ENCODE data around the gene OR2F2.

OR2F2 gene

GRCh38 chr7:143954135-143954534 is 19.1 kb downstream of the OR2F2 start:
- DNase-seq (ENCODE audit: extremely low spot score) = no peak
- TF ChIP-seq CTCF (IDR thresholded peaks at IDR 0.05; ENCODE audit: control extremely low read depth, extremely low read depth, low read depth, missing control alignments) = no peak
- CTCF ChIA-PET = no interaction called here
- POLR2A ChIA-PET = no interaction called here

- POLR2A ChIA-PET = no interaction called here
- CTCF ChIA-PET = interaction anchor here (1.4 kb wide), 1 partner anchor 174 kb away, joined by 3 read pairs; no protein-coding TSS in a partner anchor
- TF ChIP-seq CTCF (IDR thresholded peaks at IDR 0.05; ENCODE audit: control extremely low read depth, extremely low read depth, low read depth, missing control alignments) = no peak
- no peak for DNase-seq (ENCODE audit: extremely low spot score)
These were observed 19.5 kb downstream of the OR2F2 start, which contains the start of gene OR2F1 for GRCh38 chr7:143954544-143954943. Gene OR2F1, plus strand, starts transcription at chr7:143954844. Its CDS starts 5,127 bp downstream, at chr7:143959971.

- ChIA-PET POLR2A (no interaction called here), CTCF (no interaction called here)
- DNase-seq (ENCODE audit: extremely low spot score) = no peak
- TF ChIP-seq CTCF (IDR thresholded peaks at IDR 0.05; ENCODE audit: control extremely low read depth, extremely low read depth, low read depth, missing control alignments) = no peak
These were observed 23.7 kb downstream of the OR2F2 start for GRCh38 chr7:143958781-143959180.

DNA sequence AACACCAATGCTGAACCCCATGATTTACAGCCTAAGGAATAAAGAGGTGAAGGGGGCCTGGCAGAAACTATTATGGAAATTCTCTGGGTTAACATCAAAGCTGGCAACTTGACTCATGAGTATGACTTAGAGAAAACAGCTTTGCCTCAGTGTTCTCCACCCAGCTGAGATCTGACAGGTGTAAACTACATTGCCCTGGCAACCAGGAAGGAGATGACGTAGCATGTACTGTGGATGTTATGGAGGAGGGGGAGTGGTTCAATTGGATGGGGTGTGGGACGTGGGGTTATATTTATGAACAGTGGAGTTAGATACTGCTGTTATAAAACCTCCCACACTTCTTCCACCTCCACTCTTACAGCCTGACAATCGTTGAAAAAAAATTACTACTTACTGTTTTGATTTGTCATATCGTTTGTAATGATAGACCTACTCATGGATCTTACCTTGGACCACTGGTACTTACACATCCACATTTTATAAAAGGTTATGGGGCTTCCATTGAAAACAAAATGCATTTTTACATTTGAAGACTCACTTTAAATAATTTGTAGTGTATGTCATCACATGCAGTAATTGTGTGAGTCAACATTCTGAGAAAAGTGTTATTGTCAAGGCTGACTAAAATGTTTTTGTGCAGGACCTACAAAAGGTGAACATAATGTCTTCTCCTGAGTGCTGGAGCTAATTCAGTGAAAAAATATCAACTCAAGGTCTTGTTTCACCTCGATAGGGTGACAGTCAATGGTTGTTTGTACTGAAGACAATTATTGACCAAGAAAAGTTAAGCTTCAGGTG is 26.0 kb downstream of the OR2F2 start:
- TF ChIP-seq CTCF (IDR thresholded peaks at IDR 0.05; ENCODE audit: control extremely low read depth, extremely low read depth, low read depth, missing control alignments) = no peak
- ChIA-PET CTCF (interaction anchor here (1.5 kb wide), 1 partner anchor 31 kb away, joined by 3 read pairs; no protein-coding TSS in a partner anchor), POLR2A (no interaction called here)
- no peak for DNase-seq (ENCODE audit: extremely low spot score)

DNA sequence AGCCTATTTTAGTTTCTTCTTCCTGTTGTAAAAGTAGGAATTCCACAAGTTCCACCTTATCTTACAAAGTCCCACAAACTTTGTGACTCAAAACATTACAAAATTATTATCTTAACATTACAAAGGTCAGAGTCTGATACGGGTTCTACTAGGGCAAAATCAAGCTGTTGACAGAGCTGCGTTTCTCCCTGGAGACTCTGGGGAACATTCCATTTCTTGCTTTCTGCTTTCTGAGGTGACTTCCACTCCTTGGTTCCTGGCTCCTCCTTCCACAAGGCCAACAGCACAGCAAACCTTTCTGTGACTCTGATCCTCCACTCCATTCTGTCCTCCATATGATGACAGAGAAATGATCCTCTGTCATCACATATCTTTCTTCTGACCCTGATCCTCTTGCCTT is 30.2 kb downstream of the OR2F2 start:
- no peak for TF ChIP-seq CTCF (IDR thresholded peaks at IDR 0.05; ENCODE audit: control extremely low read depth, extremely low read depth, low read depth, missing control alignments)
- CTCF ChIA-PET = no interaction called here
- POLR2A ChIA-PET = no interaction called here
- DNase-seq (ENCODE audit: extremely low spot score) = no peak

DNA sequence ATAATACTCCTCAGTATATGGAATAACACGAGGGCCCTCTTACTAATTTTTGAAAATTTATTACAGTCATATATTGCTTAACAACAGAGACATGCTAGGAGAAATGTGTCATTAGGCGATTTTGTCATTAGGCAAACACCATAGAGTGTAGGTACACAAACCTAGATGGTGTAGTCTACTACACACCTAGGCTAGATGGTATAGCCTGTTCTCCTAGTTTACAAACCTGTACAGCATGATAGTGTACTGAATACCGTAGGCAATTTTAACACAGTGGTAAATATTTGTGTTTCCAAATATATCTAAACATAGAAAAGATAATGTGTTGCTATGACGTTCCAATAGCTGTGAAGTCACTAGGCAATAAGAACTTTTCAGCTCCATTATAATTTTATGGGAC is 32.4 kb downstream of the OR2F2 start:
- ChIA-PET POLR2A (no interaction called here), CTCF (interaction anchor here (0.8 kb wide), 1 partner anchor 25 kb away, joined by 3 read pairs; no protein-coding TSS in a partner anchor)
- DNase-seq (ENCODE audit: extremely low spot score) = no peak
- TF ChIP-seq CTCF (IDR thresholded peaks at IDR 0.05; ENCODE audit: control extremely low read depth, extremely low read depth, low read depth, missing control alignments) = no peak

All from GM10248 (cell line).